ENCODE results near the gene PLXDC2. TPM values are rescaled to one million over a fixed set of nuclear protein-coding genes. Genes with fewer than 3 reads are reported as not detected.

The PLXDC2 gene
- total RNA-seq, 2 donors from 2014 or later, result not detected

DNA sequence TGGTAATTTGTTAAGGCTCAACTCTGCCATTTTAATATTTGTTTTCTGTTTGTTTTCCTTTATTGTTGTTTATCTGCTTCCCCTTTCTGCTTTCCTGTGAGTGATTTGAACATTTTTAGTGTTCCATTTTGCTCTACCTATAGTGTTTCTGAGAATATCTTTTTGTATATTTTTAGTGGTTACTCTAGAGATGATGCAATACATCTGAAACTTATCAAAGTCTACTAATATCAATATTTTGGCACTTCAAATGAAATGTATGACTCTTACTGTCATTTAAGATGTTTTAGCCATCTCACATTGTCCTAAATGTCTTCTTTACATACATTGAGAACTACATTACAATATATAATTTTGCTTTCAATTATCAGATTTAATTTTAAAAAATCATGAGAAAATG lies 98.9 kb downstream of the PLXDC2 start:
- H3K9me3 Mint-ChIP-seq, result peaks cover 5 to 12% of the 10 kb centered on the region in 2 donors
- no peak for DNase-seq (ENCODE audit: low spot score in 2 of 2)

DNA sequence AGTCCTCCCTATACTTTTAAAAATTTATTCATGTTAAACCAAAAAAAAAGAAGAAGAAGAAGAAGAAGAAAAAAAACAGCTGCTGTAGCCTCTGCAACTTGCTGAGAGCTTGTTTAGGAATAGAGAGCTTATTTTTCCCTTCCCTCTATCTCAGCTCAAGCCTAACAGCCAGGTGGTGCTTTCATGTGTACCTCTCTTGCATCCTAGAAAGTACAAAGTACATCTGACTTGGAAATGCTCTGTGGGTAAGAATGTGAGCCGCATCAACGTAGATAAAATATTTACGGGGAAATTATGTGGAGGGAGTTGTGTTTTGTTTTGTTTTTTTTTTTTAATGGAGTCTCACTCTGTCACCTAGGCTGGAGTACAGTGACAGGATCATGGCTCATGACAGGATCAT lies 99.6 kb downstream of the PLXDC2 start:
- DNase-seq (ENCODE audit: low spot score in 2 of 2) (no peak), ATAC-seq (no peak)
- Mint-ChIP-seq H3K36me3 (no peaks in the 10 kb centered on the region), H3K27ac (no peak overlapping the region), H3K9me3 (peaks cover 5 to 12% of the 10 kb centered on the region in 2 donors)

More for the DNA sequence above, 98.9 kb downstream of the PLXDC2 start:
- H3K36me3 Mint-ChIP-seq, result no peaks in the 10 kb centered on the region
- ATAC-seq, result no peak
- no peak overlapping the region for H3K27ac Mint-ChIP-seq

DNA sequence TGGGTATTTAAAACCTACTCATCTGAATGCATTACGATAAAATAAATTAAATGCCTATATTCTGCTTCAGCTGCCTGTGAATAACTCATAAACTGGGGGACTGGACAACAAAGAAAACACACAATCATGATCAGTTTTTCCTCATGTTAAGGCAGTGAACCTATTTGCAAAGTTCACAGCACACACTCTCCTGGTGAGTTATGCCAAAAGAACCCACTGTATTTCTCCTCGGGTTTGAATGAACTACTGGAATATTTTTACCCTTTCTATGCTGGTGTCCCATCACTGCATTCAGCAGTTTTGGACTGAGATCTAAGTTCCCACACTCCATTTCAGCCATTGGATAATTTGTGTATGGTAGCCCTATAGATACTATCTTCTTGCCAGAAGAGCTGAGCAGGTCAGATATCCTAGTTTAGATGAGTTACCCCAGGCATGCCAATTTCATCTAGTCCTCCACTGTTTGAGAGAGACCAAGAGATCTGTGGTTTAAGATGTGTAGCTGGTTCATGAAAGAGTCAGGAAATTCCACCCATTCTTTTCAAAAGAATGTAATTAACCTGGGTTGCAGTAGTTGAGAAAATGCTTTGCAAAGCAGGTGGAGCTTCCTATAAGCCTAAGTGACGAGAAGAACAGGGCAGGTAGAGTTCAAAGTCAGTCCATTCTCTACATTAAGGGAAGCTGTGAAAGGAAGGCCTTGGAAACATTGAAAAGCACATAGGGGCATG lies 101.7 kb downstream of the PLXDC2 start:
- Mint-ChIP-seq H3K36me3 (no peaks in the 10 kb centered on the region), H3K9me3 (peaks cover 5 to 12% of the 10 kb centered on the region in 2 donors), H3K27ac (no peak overlapping the region)
- ATAC-seq (no peak), DNase-seq (ENCODE audit: low spot score in 2 of 2) (no peak)

DNA sequence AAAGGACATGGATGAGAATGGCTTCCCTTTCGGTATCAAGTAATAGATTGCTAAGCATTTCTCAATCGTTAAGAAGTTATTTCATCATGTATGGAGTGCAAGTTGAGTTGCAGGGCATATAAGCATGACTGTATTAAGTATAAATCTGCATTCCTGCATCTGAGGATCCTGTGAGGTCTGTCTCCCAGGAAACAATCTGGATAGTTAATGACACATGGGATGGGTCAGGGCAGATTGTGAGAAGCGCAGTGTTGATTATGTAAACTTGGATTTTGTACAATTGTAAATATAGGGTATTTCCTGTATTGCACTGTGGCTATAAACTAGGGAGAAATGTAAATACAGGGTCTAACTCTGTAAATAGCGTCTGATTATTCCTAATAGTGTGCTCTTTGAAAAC lies 102.6 kb downstream of the PLXDC2 start:
- DNase-seq (ENCODE audit: low spot score in 2 of 2) (no peak), ATAC-seq (no peak)
- Mint-ChIP-seq H3K9me3 (peaks cover 5 to 12% of the 10 kb centered on the region in 2 donors), H3K27ac (no peak overlapping the region), H3K36me3 (no peaks in the 10 kb centered on the region)

DNA sequence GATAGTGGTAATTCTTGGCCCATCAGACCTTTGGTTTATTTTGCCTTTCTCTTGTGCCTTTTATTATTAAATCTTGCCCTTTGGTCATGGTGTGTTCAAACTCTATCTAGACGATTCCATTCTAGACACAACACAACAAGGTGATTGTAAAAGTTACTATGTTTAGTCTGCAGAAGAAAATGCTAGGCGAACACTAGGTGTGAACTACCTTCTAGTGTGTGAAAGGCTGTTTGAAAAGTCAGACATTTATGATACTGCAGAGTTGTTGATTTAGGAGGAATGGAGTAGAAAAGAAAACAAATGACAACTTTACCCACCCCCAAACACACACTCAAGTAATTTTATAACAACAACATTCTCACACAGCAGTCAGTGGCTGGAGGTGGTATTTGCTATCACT lies 103.4 kb downstream of the PLXDC2 start:
- ATAC-seq (no peak), DNase-seq (ENCODE audit: low spot score in 2 of 2) (no peak)
- Mint-ChIP-seq H3K36me3 (no peaks in the 10 kb centered on the region), H3K27ac (no peak overlapping the region), H3K9me3 (peaks cover 5 to 12% of the 10 kb centered on the region in 2 donors)

DNA sequence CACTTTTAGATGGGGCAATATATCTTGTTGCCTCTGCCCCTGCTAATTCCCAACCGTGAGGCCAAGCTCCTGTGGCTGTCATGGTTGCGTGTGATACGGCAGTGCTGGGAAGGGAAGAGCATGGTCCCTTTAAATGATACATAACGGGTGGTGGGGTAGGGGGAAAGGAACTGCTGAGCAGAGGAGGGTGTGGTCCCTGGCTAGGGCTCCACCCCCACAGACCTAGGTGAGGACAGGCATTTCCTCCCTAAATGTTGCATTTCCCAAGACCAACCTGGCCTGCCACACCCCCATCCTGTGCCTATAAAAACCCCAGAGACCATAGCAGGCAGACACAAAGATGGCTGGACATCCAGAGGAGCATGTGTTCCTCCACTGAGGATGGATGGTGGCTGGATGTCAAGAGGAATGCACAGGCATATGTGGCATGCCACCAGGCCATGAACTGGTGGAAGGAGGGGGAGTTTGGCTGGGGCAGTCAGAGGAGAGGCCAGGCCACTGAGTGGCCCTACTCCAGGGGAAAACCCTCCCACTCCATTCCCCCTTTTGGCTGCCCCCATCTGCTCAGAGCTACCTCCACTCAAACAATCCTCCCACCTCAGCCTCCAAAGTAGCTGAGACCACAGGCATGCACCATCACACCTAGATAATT lies 104.0 kb downstream of the PLXDC2 start:
- ATAC-seq (no peak), DNase-seq (ENCODE audit: low spot score in 2 of 2) (no peak)
- peaks cover under 1 to 8% of the 10 kb centered on the region in 2 donors for H3K9me3 Mint-ChIP-seq
- no peaks in the 10 kb centered on the region for H3K36me3 Mint-ChIP-seq
- no peak overlapping the region for H3K27ac Mint-ChIP-seq

DNA sequence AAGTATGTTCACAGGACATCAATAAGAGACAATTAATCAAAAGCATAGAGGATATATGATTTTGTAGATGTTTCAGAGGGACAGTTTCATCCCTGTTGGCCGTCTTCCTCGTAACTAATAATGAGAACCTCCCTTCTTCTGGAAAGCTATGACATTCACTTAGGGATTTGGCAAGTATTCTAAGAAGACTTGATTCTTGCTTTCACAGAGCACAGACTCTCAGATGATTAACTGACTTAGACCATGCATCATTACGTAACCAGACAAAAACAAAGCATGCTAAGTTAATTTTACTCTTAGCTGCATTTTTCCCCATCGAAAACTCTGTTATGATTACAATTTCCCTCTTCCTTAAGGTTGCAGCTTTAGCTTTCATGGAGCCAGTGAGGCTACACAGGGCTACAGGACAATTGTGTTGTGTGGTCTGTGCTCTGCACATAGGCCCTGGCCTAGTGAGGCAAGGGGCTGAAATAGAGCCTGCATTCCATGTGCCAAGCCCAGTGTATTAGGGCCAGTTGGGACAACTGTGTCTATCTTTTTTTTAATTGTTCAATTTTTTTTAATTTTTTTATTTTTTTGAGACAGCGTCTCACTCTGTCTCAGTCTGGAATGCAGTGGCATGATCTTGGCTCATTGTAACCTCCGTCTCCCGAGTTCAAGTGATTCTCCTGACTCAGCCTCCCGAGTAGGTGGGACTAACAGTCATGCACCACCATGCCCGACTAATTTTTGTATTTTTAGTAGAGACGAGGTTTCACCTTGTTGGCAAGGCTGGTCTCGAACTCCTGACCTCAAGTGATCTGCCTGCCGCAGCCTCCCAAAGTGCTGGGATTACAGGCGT lies 105.3 kb downstream of the PLXDC2 start:
- H3K36me3 Mint-ChIP-seq, result no peaks in the 10 kb centered on the region
- ATAC-seq (no peak), DNase-seq (ENCODE audit: low spot score in 2 of 2) (no peak)
- H3K9me3 Mint-ChIP-seq, result peaks cover 0 to 4% of the 10 kb centered on the region in 2 donors
- H3K27ac Mint-ChIP-seq, result no peak overlapping the region

DNA sequence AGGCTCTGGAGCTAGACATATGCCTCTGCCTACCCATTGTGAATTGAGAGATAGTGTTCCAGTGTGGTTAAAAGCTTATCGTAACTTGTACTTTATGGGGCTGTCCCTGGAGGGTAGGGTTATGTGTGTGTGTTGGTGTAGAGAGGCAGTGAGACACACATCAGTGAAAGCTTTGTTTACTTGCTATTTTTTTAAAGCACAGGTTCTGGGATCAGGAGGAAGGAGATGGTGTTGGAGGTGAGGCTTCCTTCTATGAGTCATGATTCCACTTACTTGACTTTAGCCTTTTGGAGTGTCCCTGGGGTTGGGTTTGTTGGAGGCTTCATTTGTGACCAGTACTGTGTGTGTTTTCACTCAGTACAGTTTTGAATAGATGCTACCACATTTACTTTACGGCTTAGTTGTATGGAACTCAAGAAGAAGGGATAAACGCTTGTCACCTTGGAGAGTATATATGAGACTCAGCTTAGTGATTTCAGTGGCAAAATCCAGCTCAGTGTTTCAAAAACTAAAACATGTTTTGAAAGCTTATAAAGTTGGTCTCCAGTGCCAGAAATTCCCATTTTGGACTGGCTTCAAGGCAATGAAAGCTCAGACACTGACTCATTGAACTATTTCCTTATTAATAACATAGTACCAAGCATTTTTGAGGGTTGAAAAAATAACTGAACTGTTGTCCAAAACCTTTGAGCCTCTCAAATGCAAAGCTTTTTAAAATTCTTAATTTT lies 106.2 kb downstream of the PLXDC2 start:
- DNase-seq (ENCODE audit: low spot score in 2 of 2) (no peak), ATAC-seq (no peak)
- H3K9me3 Mint-ChIP-seq, result peaks cover 4% of the 10 kb centered on the region in 2 donors
- H3K27ac Mint-ChIP-seq, result no peak overlapping the region
- H3K36me3 Mint-ChIP-seq, result no peaks in the 10 kb centered on the region

DNA sequence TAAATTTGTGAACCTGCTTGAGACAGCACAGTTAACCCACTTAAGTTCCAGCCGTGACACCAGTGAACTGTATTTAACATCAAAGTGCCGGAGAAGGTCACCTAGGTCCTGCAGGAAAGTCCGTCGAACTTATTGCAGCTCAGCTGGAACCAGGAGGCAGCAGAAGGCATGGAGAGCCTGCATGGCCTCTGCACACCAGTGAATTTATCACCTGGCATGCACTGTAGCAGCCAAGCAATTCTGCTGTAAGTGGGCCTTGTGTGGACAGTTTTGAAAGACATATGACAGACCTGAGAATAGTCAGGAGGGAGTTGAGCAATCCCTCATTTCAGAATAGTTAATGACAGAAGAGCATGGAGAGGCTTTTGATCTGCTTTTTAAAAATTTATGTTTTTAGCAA lies 108.8 kb downstream of the PLXDC2 start:
- no peak for ATAC-seq
- H3K9me3 Mint-ChIP-seq, result peaks cover 3 to 4% of the 10 kb centered on the region in 2 donors
- H3K27ac Mint-ChIP-seq, result no peak overlapping the region
- H3K36me3 Mint-ChIP-seq, result no peaks in the 10 kb centered on the region
- no peak for DNase-seq (ENCODE audit: low spot score in 2 of 2)

DNA sequence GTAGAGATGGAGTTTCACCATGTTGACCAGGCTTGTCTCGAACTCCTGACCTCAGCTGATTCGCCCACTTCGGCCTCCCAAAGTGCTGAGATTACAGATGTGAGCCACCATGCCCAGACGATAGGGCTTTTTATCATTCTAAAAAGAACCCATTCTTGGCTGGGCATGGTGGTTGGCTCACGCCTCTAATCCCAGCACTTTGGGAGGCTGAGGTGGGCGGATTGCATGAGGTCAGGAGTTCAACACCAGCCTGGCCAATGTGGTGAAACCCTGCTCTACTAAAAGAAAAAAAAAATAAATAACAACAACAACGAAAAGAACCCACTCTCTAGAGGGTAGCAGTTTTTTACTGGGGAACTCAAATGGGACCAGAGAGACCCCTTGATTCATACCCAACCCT lies 112.7 kb downstream of the PLXDC2 start:
- no peak for DNase-seq (ENCODE audit: low spot score in 2 of 2)
- Mint-ChIP-seq H3K9me3 (peaks cover 4 to 6% of the 10 kb centered on the region in 2 donors), H3K27ac (no peak overlapping the region), H3K36me3 (no peaks in the 10 kb centered on the region)
- no peak for ATAC-seq

DNA sequence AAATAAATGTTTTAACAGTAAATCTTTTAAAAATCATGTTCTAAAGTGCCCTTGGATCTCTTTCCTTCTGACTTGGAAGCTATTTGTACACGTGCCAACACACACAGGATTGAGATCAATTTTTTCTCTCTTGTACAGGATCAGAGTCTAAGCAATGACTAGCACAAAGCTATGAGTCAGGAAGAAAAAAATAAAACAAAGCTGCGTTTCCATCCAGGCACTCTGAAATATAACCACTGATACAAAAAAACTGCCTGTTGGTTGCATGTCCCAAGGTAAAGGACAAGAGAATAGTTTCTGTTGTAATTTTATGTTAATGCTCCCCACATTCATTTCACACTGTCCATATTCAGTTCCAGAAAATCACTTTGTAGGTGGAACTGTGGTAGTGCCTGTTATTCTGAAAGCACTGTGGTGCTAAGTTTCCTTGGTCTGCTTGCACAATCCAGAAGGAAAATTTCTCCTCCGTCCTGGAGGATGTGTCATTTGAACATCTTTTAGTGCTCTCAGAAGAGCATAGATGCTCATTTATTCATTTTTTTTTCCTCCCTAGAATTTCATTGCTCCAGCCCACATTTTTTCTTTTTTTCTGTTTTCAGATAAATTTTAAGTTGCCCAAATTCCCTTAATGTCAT lies 113.4 kb downstream of the PLXDC2 start:
- peaks cover 4 to 6% of the 10 kb centered on the region in 2 donors for H3K9me3 Mint-ChIP-seq
- ATAC-seq, result no peak
- no peak for DNase-seq (ENCODE audit: low spot score in 2 of 2)
- H3K27ac Mint-ChIP-seq, result no peak overlapping the region
- H3K36me3 Mint-ChIP-seq, result no peaks in the 10 kb centered on the region

DNA sequence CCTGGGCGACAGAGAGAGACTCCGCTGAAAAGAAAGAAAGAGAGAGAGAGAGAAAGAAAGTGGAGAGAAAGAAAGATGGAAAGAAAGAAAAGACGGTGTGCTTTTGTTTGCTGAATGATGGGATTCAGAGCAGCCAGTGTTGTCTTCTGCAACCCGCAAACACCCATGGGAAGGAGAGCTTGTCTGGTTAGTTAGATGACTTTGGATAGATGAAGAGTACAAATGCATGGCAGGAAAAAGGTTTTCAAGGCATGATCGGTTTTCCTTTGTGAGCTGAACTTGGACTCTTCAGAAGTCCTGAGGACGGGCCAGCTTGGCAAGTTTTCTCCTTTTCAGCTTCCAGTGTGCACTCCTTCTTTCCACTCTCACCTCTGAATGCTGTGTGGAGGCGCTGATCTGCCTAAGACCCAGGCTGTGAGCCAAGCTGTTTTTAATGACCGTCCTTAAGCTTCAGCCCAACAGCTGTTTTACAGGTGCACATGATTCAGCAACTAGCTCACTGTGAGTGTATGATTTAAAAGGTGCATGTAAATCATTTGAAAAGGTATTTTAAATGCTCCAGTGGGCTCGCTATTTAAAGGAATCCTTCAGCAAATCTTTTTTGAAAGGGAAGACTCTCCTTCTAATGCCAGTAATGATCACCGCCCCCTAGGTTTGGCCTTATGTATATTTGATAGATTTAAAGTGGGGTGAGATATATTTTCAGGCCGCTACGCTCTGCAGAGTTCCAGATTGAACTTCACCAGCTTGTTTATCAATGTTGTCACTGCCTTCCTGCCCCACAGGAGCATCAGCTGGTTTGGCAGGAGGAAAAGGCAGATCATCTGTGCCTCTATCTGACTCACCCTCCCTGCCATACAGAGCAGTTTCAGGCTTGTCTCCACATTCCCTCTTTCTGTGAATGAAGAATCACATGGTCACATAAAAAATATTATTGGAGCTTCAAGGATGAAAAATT lies 115.0 kb downstream of the PLXDC2 start:
- ATAC-seq (no peak), DNase-seq (ENCODE audit: low spot score in 2 of 2) (no peak)
- Mint-ChIP-seq H3K9me3 (peaks cover 4 to 6% of the 10 kb centered on the region in 2 donors), H3K36me3 (no peaks in the 10 kb centered on the region), H3K27ac (no peak overlapping the region)

DNA sequence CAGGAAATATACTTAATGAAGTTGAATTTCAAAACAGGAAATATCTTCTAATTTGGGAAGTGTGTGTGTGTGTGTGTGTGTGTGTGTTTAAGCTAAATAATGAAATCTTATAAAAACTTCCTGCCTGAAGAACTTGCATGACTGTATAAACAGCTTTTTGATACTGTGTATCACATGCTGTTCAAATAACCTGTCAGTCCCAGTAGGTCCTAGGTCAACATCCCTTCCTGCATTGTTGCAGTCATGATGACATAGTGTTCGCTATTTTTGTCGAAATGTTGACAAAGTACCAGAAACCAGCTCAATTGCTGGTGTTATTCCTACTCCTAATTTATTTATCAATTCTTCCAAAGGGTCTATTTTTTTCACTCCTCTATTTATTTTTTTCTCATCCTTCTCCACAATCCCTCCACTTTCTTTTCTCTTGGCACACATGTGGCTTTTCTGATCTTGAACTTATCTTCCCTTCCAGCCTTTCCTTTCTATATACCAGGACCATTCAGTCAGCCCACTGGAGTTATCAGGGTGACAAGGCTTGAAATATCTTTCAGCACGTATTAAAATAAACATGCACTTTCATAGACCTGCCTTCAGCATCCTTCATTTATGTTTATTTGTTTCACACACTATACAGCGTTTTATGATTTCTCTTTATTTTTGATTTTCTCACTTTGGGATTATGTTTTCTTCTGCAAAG lies 115.8 kb downstream of the PLXDC2 start:
- Mint-ChIP-seq H3K36me3 (no peaks in the 10 kb centered on the region), H3K9me3 (peaks cover 3 to 7% of the 10 kb centered on the region in 2 donors), H3K27ac (no peak overlapping the region)
- no peak for DNase-seq (ENCODE audit: low spot score in 2 of 2)
- ATAC-seq, result no peak

DNA sequence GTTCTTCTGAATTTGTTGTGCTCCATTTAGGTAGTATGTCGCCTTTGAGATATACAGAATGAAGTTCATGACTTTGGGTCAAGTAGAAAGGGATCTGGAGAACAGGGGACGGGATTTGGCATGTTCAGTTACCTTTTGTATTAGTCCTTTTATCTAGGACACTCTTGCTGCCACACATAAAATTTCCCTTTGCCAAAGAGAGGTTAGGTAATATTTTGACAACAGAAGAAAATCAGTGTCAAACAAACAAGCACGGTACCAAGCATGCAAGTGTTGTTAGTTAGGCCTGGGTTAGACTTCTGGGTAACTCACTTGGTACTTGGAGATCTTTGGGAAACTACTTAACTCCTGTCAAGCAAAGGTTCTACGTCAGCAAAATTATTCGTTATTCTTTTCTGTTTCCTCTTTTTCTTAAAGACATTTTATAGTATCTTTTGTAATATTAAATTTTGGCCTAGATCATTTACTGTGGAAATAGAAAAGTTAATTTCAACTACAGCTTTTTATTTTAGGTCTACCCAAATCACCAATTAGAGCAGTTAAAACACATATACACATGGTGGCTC lies 116.7 kb downstream of the PLXDC2 start:
- DNase-seq (ENCODE audit: low spot score in 2 of 2) (no peak), ATAC-seq (no peak)
- no peak overlapping the region for H3K27ac Mint-ChIP-seq
- peaks cover 6 to 12% of the 10 kb centered on the region in 2 donors for H3K9me3 Mint-ChIP-seq
- no peaks in the 10 kb centered on the region for H3K36me3 Mint-ChIP-seq
